Measurements from ENCODE around the gene SMIM33.

SMIM33 gene

GRCh38 chr5:139451878-139452660 is 18.7 kb upstream of the SMIM33 start:
- no peak for TF ChIP-seq CEBPB (IDR thresholded peaks at IDR 0.05)
- TF ChIP-seq CREB1 (IDR thresholded peaks at IDR 0.05; ENCODE audit: low read depth) = no peak
- TF ChIP-seq USF1 (IDR thresholded peaks at IDR 0.05) = no peak
- TF ChIP-seq ZBTB7A (IDR thresholded peaks at IDR 0.05; ENCODE audit: low read depth) = no peak
- no peak for TF ChIP-seq FOXM1 (IDR thresholded peaks at IDR 0.05; ENCODE audit: borderline replicate concordance, low read depth)
- TF ChIP-seq REST (IDR thresholded peaks at IDR 0.05; ENCODE audit: low read depth) = no peak
- TF ChIP-seq NFIC (IDR thresholded peaks at IDR 0.05) = no peak
- no peak for TF ChIP-seq EGR1 (IDR thresholded peaks at IDR 0.05)
- no peak for TF ChIP-seq MAX (IDR thresholded peaks at IDR 0.05)
- TF ChIP-seq EP300 (IDR thresholded peaks at IDR 0.05; ENCODE audit: borderline replicate concordance) = no peak
- no peak for TF ChIP-seq TCF12 (IDR thresholded peaks at IDR 0.05; ENCODE audit: low read depth)
- TF ChIP-seq RAD21 (IDR thresholded peaks at IDR 0.05; ENCODE audit: low read depth) = no peak
- TF ChIP-seq YY1 (IDR thresholded peaks at IDR 0.05; ENCODE audit: low read depth) = no peak
- TF ChIP-seq TEAD4 (IDR thresholded peaks at IDR 0.05) = no peak
- TF ChIP-seq TAF1 (IDR thresholded peaks at IDR 0.05; ENCODE audit: low read depth) = no peak

GRCh38 chr5:139453683-139454567 is 16.9 kb upstream of the SMIM33 start:
- no peak for TF ChIP-seq ZBTB7A (IDR thresholded peaks at IDR 0.05; ENCODE audit: low read depth)
- no peak for TF ChIP-seq RAD21 (IDR thresholded peaks at IDR 0.05; ENCODE audit: low read depth)
- TF ChIP-seq REST (IDR thresholded peaks at IDR 0.05; ENCODE audit: low read depth) = no peak
- TF ChIP-seq EP300 (IDR thresholded peaks at IDR 0.05; ENCODE audit: borderline replicate concordance) = no peak
- TF ChIP-seq CEBPB (IDR thresholded peaks at IDR 0.05) = no peak
- TF ChIP-seq USF1 (IDR thresholded peaks at IDR 0.05) = no peak
- TF ChIP-seq EGR1 (IDR thresholded peaks at IDR 0.05) = no peak
- no peak for TF ChIP-seq NFIC (IDR thresholded peaks at IDR 0.05)
- TF ChIP-seq MAX (IDR thresholded peaks at IDR 0.05) = no peak
- no peak for TF ChIP-seq TCF12 (IDR thresholded peaks at IDR 0.05; ENCODE audit: low read depth)
- no peak for TF ChIP-seq CREB1 (IDR thresholded peaks at IDR 0.05; ENCODE audit: low read depth)
- no peak for TF ChIP-seq FOXM1 (IDR thresholded peaks at IDR 0.05; ENCODE audit: borderline replicate concordance, low read depth)
- no peak for TF ChIP-seq YY1 (IDR thresholded peaks at IDR 0.05; ENCODE audit: low read depth)
- no peak for TF ChIP-seq TAF1 (IDR thresholded peaks at IDR 0.05; ENCODE audit: low read depth)
- TF ChIP-seq TEAD4 (IDR thresholded peaks at IDR 0.05) = no peak

- TF ChIP-seq MAX (IDR thresholded peaks at IDR 0.05) (no peak), EGR1 (IDR thresholded peaks at IDR 0.05) (no peak), USF1 (IDR thresholded peaks at IDR 0.05) (no peak)
Observed at GRCh38 chr5:139454568-139455290, 16.1 kb upstream of the SMIM33 start.

- TF ChIP-seq MAX (IDR thresholded peaks at IDR 0.05) (no peak), RAD21 (IDR thresholded peaks at IDR 0.05; ENCODE audit: low read depth) (no peak), NFIC (IDR thresholded peaks at IDR 0.05) (no peak), EGR1 (IDR thresholded peaks at IDR 0.05) (no peak), YY1 (IDR thresholded peaks at IDR 0.05; ENCODE audit: low read depth) (no peak), USF1 (IDR thresholded peaks at IDR 0.05) (no peak), TEAD4 (IDR thresholded peaks at IDR 0.05) (no peak), EP300 (IDR thresholded peaks at IDR 0.05; ENCODE audit: borderline replicate concordance) (no peak), FOXM1 (IDR thresholded peaks at IDR 0.05; ENCODE audit: borderline replicate concordance, low read depth) (no peak), CREB1 (IDR thresholded peaks at IDR 0.05; ENCODE audit: low read depth) (no peak), ZBTB7A (IDR thresholded peaks at IDR 0.05; ENCODE audit: low read depth) (no peak), TAF1 (IDR thresholded peaks at IDR 0.05; ENCODE audit: low read depth) (no peak), REST (IDR thresholded peaks at IDR 0.05; ENCODE audit: low read depth) (no peak), CEBPB (IDR thresholded peaks at IDR 0.05) (no peak), TCF12 (IDR thresholded peaks at IDR 0.05; ENCODE audit: low read depth) (no peak)
Observed at GRCh38 chr5:139456776-139457175, 14.0 kb upstream of the SMIM33 start.

All from Ishikawa (cell line).